ENCODE data around the gene LGR4.
A peak's percentile ranks its signal among the peaks of the same experiment; 100 is the strongest.

LGR4 gene

GRCh38 chr11:27468995-27469695, 3.4 kb downstream of the LGR4 start:
- Histone ChIP-seq H3K4me3 (ENCODE audit: low read depth, low read length) (no peak overlapping the region), H3K27me3 (ENCODE audit: insufficient read depth, low read length) (no peaks in the 10 kb centered on the region), H3K27ac (ENCODE audit: low read depth, low read length) (peak overlapping the region; percentile 78), H2AFZ (ENCODE audit: low read length, unreplicated experiment) (no peak overlapping the region), H3K4me1 (ENCODE audit: control insufficient read depth, insufficient read depth, low read length, unreplicated experiment) (peaks cover 39% of the 10 kb centered on the region), H3K79me2 (ENCODE audit: control insufficient read depth, insufficient read depth, low read length, unreplicated experiment) (peaks cover 5% of the 10 kb centered on the region), H3K36me3 (ENCODE audit: insufficient read depth, low read length) (no peaks in the 10 kb centered on the region)

- H3K27ac ChIP-seq (ENCODE audit: low read depth, low read length), result peak overlapping the region; percentile 78
- H3K4me3 ChIP-seq (ENCODE audit: low read depth, low read length), result no peak overlapping the region
- H3K27me3 ChIP-seq (ENCODE audit: insufficient read depth, low read length), result no peaks in the 10 kb centered on the region
- H3K36me3 ChIP-seq (ENCODE audit: insufficient read depth, low read length), result no peaks in the 10 kb centered on the region
- no peak overlapping the region for H2AFZ ChIP-seq (ENCODE audit: low read length, unreplicated experiment)
- peaks cover 5% of the 10 kb centered on the region for H3K79me2 ChIP-seq (ENCODE audit: control insufficient read depth, insufficient read depth, low read length, unreplicated experiment)
- H3K4me1 ChIP-seq (ENCODE audit: control insufficient read depth, insufficient read depth, low read length, unreplicated experiment), result peaks cover 41% of the 10 kb centered on the region
Observed at GRCh38 chr11:27468209-27468994, 4.2 kb downstream of the LGR4 start.

GRCh38 chr11:27467181-27467913, 5.2 kb downstream of the LGR4 start:
- Histone ChIP-seq H3K27me3 (ENCODE audit: insufficient read depth, low read length) (no peaks in the 10 kb centered on the region), H3K36me3 (ENCODE audit: insufficient read depth, low read length) (no peaks in the 10 kb centered on the region), H3K4me1 (ENCODE audit: control insufficient read depth, insufficient read depth, low read length, unreplicated experiment) (peaks cover 38% of the 10 kb centered on the region), H3K27ac (ENCODE audit: low read depth, low read length) (peak overlapping the region; percentile 78; the same call in 1 of the 2 replicates), H3K4me3 (ENCODE audit: low read depth, low read length) (no peak overlapping the region), H2AFZ (ENCODE audit: low read length, unreplicated experiment) (no peak overlapping the region), H3K79me2 (ENCODE audit: control insufficient read depth, insufficient read depth, low read length, unreplicated experiment) (peaks cover 5% of the 10 kb centered on the region)

GRCh38 chr11:27466363-27466762, 6.2 kb downstream of the LGR4 start:
- H3K27ac ChIP-seq (ENCODE audit: low read depth, low read length), result no peak overlapping the region
- peaks cover 36% of the 10 kb centered on the region for H3K4me1 ChIP-seq (ENCODE audit: control insufficient read depth, insufficient read depth, low read length, unreplicated experiment)
- H3K36me3 ChIP-seq (ENCODE audit: insufficient read depth, low read length), result no peaks in the 10 kb centered on the region
- H3K27me3 ChIP-seq (ENCODE audit: insufficient read depth, low read length), result no peaks in the 10 kb centered on the region
- H3K79me2 ChIP-seq (ENCODE audit: control insufficient read depth, insufficient read depth, low read length, unreplicated experiment), result peaks cover 5% of the 10 kb centered on the region
- H2AFZ ChIP-seq (ENCODE audit: low read length, unreplicated experiment), result no peak overlapping the region
- H3K4me3 ChIP-seq (ENCODE audit: low read depth, low read length), result no peak overlapping the region

- no peaks in the 10 kb centered on the region for H3K36me3 ChIP-seq (ENCODE audit: insufficient read depth, low read length)
- H3K27me3 ChIP-seq (ENCODE audit: insufficient read depth, low read length), result no peaks in the 10 kb centered on the region
- no peak overlapping the region for H3K4me3 ChIP-seq (ENCODE audit: low read depth, low read length)
- no peak overlapping the region for H2AFZ ChIP-seq (ENCODE audit: low read length, unreplicated experiment)
- H3K79me2 ChIP-seq (ENCODE audit: control insufficient read depth, insufficient read depth, low read length, unreplicated experiment), result no peaks in the 10 kb centered on the region
- no peak overlapping the region for H3K27ac ChIP-seq (ENCODE audit: low read depth, low read length)
- H3K4me1 ChIP-seq (ENCODE audit: control insufficient read depth, insufficient read depth, low read length, unreplicated experiment), result peaks cover 30% of the 10 kb centered on the region
Observed at GRCh38 chr11:27465629-27466028, 7.0 kb downstream of the LGR4 start.

- H3K27me3 ChIP-seq (ENCODE audit: insufficient read depth, low read length), result no peaks in the 10 kb centered on the region
- peaks cover 29% of the 10 kb centered on the region for H3K4me1 ChIP-seq (ENCODE audit: control insufficient read depth, insufficient read depth, low read length, unreplicated experiment)
- H3K79me2 ChIP-seq (ENCODE audit: control insufficient read depth, insufficient read depth, low read length, unreplicated experiment), result no peaks in the 10 kb centered on the region
- H2AFZ ChIP-seq (ENCODE audit: low read length, unreplicated experiment), result no peak overlapping the region
- H3K36me3 ChIP-seq (ENCODE audit: insufficient read depth, low read length), result no peaks in the 10 kb centered on the region
- no peak overlapping the region for H3K4me3 ChIP-seq (ENCODE audit: low read depth, low read length)
- no peak overlapping the region for H3K27ac ChIP-seq (ENCODE audit: low read depth, low read length)
Observed at GRCh38 chr11:27464909-27465308, 7.7 kb downstream of the LGR4 start.

GRCh38 chr11:27464289-27464696, 8.3 kb downstream of the LGR4 start:
- Histone ChIP-seq H3K27me3 (ENCODE audit: insufficient read depth, low read length) (no peaks in the 10 kb centered on the region), H3K36me3 (ENCODE audit: insufficient read depth, low read length) (no peaks in the 10 kb centered on the region), H3K4me3 (ENCODE audit: low read depth, low read length) (no peak overlapping the region), H2AFZ (ENCODE audit: low read length, unreplicated experiment) (peak overlapping the region; percentile 63), H3K4me1 (ENCODE audit: control insufficient read depth, insufficient read depth, low read length, unreplicated experiment) (peaks cover 23% of the 10 kb centered on the region), H3K27ac (ENCODE audit: low read depth, low read length) (no peak overlapping the region), H3K79me2 (ENCODE audit: control insufficient read depth, insufficient read depth, low read length, unreplicated experiment) (no peaks in the 10 kb centered on the region)

GRCh38 chr11:27462543-27462942, 10.0 kb downstream of the LGR4 start:
- Histone ChIP-seq H3K4me3 (ENCODE audit: low read depth, low read length) (no peak overlapping the region), H3K79me2 (ENCODE audit: control insufficient read depth, insufficient read depth, low read length, unreplicated experiment) (no peaks in the 10 kb centered on the region), H3K4me1 (ENCODE audit: control insufficient read depth, insufficient read depth, low read length, unreplicated experiment) (peaks cover 10% of the 10 kb centered on the region), H3K27ac (ENCODE audit: low read depth, low read length) (no peak overlapping the region), H2AFZ (ENCODE audit: low read length, unreplicated experiment) (no peak overlapping the region), H3K36me3 (ENCODE audit: insufficient read depth, low read length) (no peaks in the 10 kb centered on the region), H3K27me3 (ENCODE audit: insufficient read depth, low read length) (no peaks in the 10 kb centered on the region)

- H2AFZ ChIP-seq (ENCODE audit: low read length, unreplicated experiment), result no peak overlapping the region
- H3K79me2 ChIP-seq (ENCODE audit: control insufficient read depth, insufficient read depth, low read length, unreplicated experiment), result no peaks in the 10 kb centered on the region
- H3K27me3 ChIP-seq (ENCODE audit: insufficient read depth, low read length), result no peaks in the 10 kb centered on the region
- no peaks in the 10 kb centered on the region for H3K36me3 ChIP-seq (ENCODE audit: insufficient read depth, low read length)
- H3K4me1 ChIP-seq (ENCODE audit: control insufficient read depth, insufficient read depth, low read length, unreplicated experiment), result peaks cover 29% of the 10 kb centered on the region
- no peak overlapping the region for H3K4me3 ChIP-seq (ENCODE audit: low read depth, low read length)
- H3K27ac ChIP-seq (ENCODE audit: low read depth, low read length), result no peak overlapping the region
Observed at GRCh38 chr11:27460158-27460978, 12.2 kb downstream of the LGR4 start.

- no peak overlapping the region for H3K27ac ChIP-seq (ENCODE audit: low read depth, low read length)
- H3K27me3 ChIP-seq (ENCODE audit: insufficient read depth, low read length), result no peaks in the 10 kb centered on the region
- H2AFZ ChIP-seq (ENCODE audit: low read length, unreplicated experiment), result no peak overlapping the region
- H3K4me1 ChIP-seq (ENCODE audit: control insufficient read depth, insufficient read depth, low read length, unreplicated experiment), result peaks cover 23% of the 10 kb centered on the region
- no peaks in the 10 kb centered on the region for H3K79me2 ChIP-seq (ENCODE audit: control insufficient read depth, insufficient read depth, low read length, unreplicated experiment)
- no peaks in the 10 kb centered on the region for H3K36me3 ChIP-seq (ENCODE audit: insufficient read depth, low read length)
- H3K4me3 ChIP-seq (ENCODE audit: low read depth, low read length), result no peak overlapping the region
Observed at GRCh38 chr11:27459191-27459590, 13.4 kb downstream of the LGR4 start.

All from ACC112 (cell line).